HG02588 (cell line): ENCODE data around the gene ANKHD1.

Experiments
- ATAC-seq: cut with Tn5 transposase; IDR thresholded peaks from one replicate; pipeline ENCODE4 v1.9.1; 2021; ENCODE audit warnings: mild to moderate bottlenecking, moderate library complexity; ENCODE audit not compliant: unreplicated experiment

Gene ANKHD1

GRCh38 chr5:140542972-140543371, 141.3 kb downstream of the ANKHD1 start:
- ATAC-seq: no peak

GRCh38 chr5:140544986-140545385, 143.4 kb downstream of the ANKHD1 start:
- no peak for ATAC-seq

- ATAC-seq: no peak
Measured at GRCh38 chr5:140545606-140546005, 144.0 kb downstream of the ANKHD1 start.

- ATAC-seq: no peak
Measured at GRCh38 chr5:140546851-140547507, 145.3 kb downstream of the ANKHD1 start.

- peak; percentile 98 for ATAC-seq
Measured at GRCh38 chr5:140547508-140548299, 146.1 kb downstream of the ANKHD1 start, which contains the start of gene EIF4EBP3. Gene EIF4EBP3 (plus strand): TSS chr5:140547662. CDS start chr5:140547738, 76 bp downstream.

GRCh38 chr5:140548300-140548688, 146.7 kb downstream of the ANKHD1 start:
- ATAC-seq: no peak

GRCh38 chr5:140548791-140549190, 147.2 kb downstream of the ANKHD1 start:
- no peak for ATAC-seq

GRCh38 chr5:140549237-140550144, 147.9 kb downstream of the ANKHD1 start:
- ATAC-seq: no peak

- no peak for ATAC-seq
Measured at GRCh38 chr5:140550147-140551079, 148.8 kb downstream of the ANKHD1 start.

- no peak for ATAC-seq
Measured at GRCh38 chr5:140551872-140552271, 150.2 kb downstream of the ANKHD1 start.

GRCh38 chr5:140553657-140554056, 152.0 kb downstream of the ANKHD1 start:
- ATAC-seq: no peak

- no peak for ATAC-seq
Measured at GRCh38 chr5:140554454-140554853, 152.8 kb downstream of the ANKHD1 start.

- ATAC-seq: no peak
Measured at GRCh38 chr5:140555747-140556312, 154.2 kb downstream of the ANKHD1 start.

GRCh38 chr5:140556438-140556837, 154.8 kb downstream of the ANKHD1 start:
- no peak for ATAC-seq

GRCh38 chr5:140557136-140557805, 155.6 kb downstream of the ANKHD1 start, which contains the start of gene SRA1:
Gene SRA1 (minus strand): TSS chr5:140557473. CDS start chr5:140557452, 21 bp downstream.
- ATAC-seq: peak; percentile 94

- no peak for ATAC-seq
Measured at GRCh38 chr5:140557965-140558364, 156.3 kb downstream of the ANKHD1 start.

- no peak for ATAC-seq
Measured at GRCh38 chr5:140558542-140558941, 156.9 kb downstream of the ANKHD1 start.

GRCh38 chr5:140560227-140560626, 158.6 kb downstream of the ANKHD1 start:
- no peak for ATAC-seq
